Measurements from ENCODE around the gene HLA-F.

- no peak for TF ChIP-seq POLR2A (IDR thresholded peaks at IDR 0.05)
- TF ChIP-seq EP300 (IDR thresholded peaks at IDR 0.05): no peak
- no peak for TF ChIP-seq CTCF (IDR thresholded peaks at IDR 0.05)
These were observed 4.4 kb downstream of the HLA-F start for GRCh38 chr6:29727637-29728036.
